Duodenal mucosa (tissue), 2 donors: ENCODE results near the gene NLGN3.

Experiments used
- H3K27ac ChIP-seq: one replicate; pipeline ENCODE4 v1.7.0; 2013; ENCODE audit warnings: low read depth, low read length
- H3K27me3 ChIP-seq, 2 donors: one replicate each; pipeline ENCODE4 v1.7.0; 2013; ENCODE audit warnings: low read length in 2 of 2, control low read depth in 1 of 2; ENCODE audit not compliant: insufficient read depth in 2 of 2, control insufficient read depth in 1 of 2
- H3K36me3 ChIP-seq, 2 donors: one replicate each; pipeline ENCODE4 v1.7.0; 2013; ENCODE audit warnings: low read length in 2 of 2, control low read depth in 1 of 2; ENCODE audit not compliant: insufficient read depth in 2 of 2, control insufficient read depth in 1 of 2
- H3K4me1 ChIP-seq, 2 donors: one replicate each; pipeline ENCODE4 v1.7.0; 2013; ENCODE audit warnings: low read length in 2 of 2, control low read depth in 1 of 2; ENCODE audit not compliant: insufficient read depth in 2 of 2, control insufficient read depth in 1 of 2
- H3K4me3 ChIP-seq, 2 donors: one replicate each; pipeline ENCODE4 v1.7.0; 2013; ENCODE audit warnings: low read length in 2 of 2, low read depth in 1 of 2
- H3K9ac ChIP-seq, 2 donors: one replicate each; pipeline ENCODE4 v1.7.0; 2013; ENCODE audit warnings: low read length in 2 of 2, low read depth in 1 of 2
- H3K9me3 ChIP-seq, 2 donors: one replicate each; pipeline ENCODE4 v1.7.0; 2013; ENCODE audit warnings: low read length in 2 of 2, control low read depth in 1 of 2; ENCODE audit not compliant: control insufficient read depth in 1 of 2

NLGN3 gene

DNA sequence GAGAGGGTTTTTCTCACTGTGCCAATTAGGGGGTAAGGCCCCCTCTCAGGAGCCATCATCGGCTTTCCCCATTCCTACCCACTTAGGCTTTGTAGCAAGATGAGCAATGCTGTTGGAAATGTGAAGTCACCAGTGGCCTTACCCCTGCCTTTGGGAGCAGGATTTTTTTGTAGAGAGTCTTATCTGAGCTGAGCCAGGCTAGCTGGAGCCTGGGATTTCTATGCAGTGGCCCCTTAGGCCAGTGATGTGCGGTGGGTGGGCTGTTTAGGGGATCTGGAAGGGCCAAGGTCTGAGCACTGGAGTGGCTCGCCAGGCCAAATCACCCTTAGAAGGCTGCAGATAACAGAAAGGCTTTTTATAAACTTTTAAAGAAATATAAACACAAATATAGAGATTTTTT, 42.3 kb upstream of the NLGN3 start:
- H3K36me3 ChIP-seq: peaks cover 0 to 3% of the 10 kb centered on the region in 2 donors
- H3K4me3 ChIP-seq: no peak overlapping the region
- H3K9me3 ChIP-seq: no peaks in the 10 kb centered on the region
- H3K27ac ChIP-seq: no peak overlapping the region
- H3K27me3 ChIP-seq: no peaks in the 10 kb centered on the region
- H3K9ac ChIP-seq: no peak overlapping the region
- peaks cover 21 to 22% of the 10 kb centered on the region in 2 donors for H3K4me1 ChIP-seq

GRCh38 chrX:71103110-71103983, 41.3 kb upstream of the NLGN3 start:
- peaks cover 0 to 3% of the 10 kb centered on the region in 2 donors for H3K36me3 ChIP-seq
- H3K27me3 ChIP-seq: no peaks in the 10 kb centered on the region
- H3K4me1 ChIP-seq: peaks cover 15 to 16% of the 10 kb centered on the region in 2 donors
- H3K27ac ChIP-seq: peak overlapping the region; percentile 42
- peak overlapping the region; percentile 16 to 43 for H3K4me3 ChIP-seq
- H3K9ac ChIP-seq: peak overlapping the region in 1 of 2 donors; percentile 24
- no peaks in the 10 kb centered on the region for H3K9me3 ChIP-seq

- Histone ChIP-seq H3K4me3 (no peak overlapping the region), H3K27ac (no peak overlapping the region)
These were observed 39.0 kb upstream of the NLGN3 start for GRCh38 chrX:71105628-71106027.

DNA sequence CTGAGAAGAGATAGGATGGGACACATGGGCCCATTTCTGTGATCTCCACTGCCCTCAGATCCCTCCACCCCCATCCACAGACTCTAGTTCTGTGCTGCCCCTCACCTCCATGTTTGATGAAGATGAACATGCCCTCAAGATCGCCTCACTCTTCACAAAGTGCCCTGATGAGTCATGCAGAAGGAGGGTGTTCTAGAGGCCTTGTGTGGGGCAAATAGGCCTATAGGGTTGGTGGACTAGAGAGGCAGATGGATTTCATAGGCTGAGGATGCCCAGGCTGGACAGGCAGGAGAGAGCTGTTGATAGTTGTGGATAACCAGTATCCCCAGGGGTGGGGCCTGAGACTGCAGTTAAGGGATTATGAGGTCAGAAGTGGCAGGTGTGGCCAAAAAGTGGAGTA, 38.2 kb upstream of the NLGN3 start, which contains the start of gene CXorf65:
Gene CXorf65 (minus strand): TSS at position 314 of the 400 bp plus-strand sequence. CDS start 184 bp downstream, at position 130.
- Histone ChIP-seq H3K9ac (no peak within 1 kb of the TSS), H3K27me3 (no peaks in the 10 kb centered on the region), H3K36me3 (peaks cover 0 to 3% of the 10 kb centered on the region in 2 donors), H3K4me1 (peaks cover 15 to 16% of the 10 kb centered on the region in 2 donors), H3K9me3 (no peaks in the 10 kb centered on the region), H3K27ac (no peak within 1 kb of the TSS), H3K4me3 (no peak within 1 kb of the TSS)

More at GRCh38 chrX:71105628-71106027, 39.0 kb upstream of the NLGN3 start:
- no peaks in the 10 kb centered on the region for H3K27me3 ChIP-seq
- no peak overlapping the region for H3K9ac ChIP-seq
- peaks cover 0 to 3% of the 10 kb centered on the region in 2 donors for H3K36me3 ChIP-seq
- H3K4me1 ChIP-seq: peaks cover 13 to 15% of the 10 kb centered on the region in 2 donors
- no peaks in the 10 kb centered on the region for H3K9me3 ChIP-seq

GRCh38 chrX:71107245-71107644, 37.4 kb upstream of the NLGN3 start:
- no peaks in the 10 kb centered on the region for H3K9me3 ChIP-seq
- no peak overlapping the region for H3K9ac ChIP-seq
- H3K4me1 ChIP-seq: peaks cover 15 to 23% of the 10 kb centered on the region in 2 donors
- H3K27ac ChIP-seq: no peak overlapping the region
- H3K36me3 ChIP-seq: no peaks in the 10 kb centered on the region
- H3K4me3 ChIP-seq: no peak overlapping the region
- H3K27me3 ChIP-seq: no peaks in the 10 kb centered on the region

DNA sequence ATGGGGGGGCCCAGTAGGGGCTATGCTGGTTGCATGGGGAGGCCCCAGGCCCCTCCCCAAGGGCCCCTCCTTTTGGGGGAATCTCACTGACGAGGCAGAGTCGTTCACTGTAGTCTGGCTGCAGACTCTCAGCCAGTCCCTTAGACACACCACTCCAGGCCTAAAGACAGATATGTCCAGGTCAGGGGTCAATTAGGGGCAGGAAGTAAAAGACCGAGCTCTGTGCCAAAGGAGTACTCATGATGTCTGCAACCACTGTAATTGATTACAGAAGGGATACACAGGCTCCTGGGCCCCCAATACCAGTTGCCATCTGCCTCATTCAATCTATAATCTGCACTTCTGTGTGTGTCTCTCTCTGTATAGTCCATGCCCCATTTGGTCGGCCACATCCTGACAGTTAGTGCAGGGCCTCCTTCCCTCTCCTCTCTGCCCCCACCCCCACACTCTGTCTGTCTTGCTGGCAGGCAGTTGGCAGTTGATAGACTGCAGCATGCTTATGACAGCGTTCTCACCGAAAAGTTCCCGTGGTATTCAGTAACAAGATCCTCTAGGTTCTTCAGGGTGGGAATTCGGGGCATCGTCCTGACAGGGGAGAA, 36.8 kb upstream of the NLGN3 start:
- Histone ChIP-seq H3K27me3 (no peaks in the 10 kb centered on the region), H3K27ac (no peak overlapping the region), H3K9ac (no peak overlapping the region), H3K36me3 (no peaks in the 10 kb centered on the region), H3K9me3 (no peaks in the 10 kb centered on the region), H3K4me1 (peaks cover 15 to 24% of the 10 kb centered on the region in 2 donors), H3K4me3 (no peak overlapping the region)

DNA sequence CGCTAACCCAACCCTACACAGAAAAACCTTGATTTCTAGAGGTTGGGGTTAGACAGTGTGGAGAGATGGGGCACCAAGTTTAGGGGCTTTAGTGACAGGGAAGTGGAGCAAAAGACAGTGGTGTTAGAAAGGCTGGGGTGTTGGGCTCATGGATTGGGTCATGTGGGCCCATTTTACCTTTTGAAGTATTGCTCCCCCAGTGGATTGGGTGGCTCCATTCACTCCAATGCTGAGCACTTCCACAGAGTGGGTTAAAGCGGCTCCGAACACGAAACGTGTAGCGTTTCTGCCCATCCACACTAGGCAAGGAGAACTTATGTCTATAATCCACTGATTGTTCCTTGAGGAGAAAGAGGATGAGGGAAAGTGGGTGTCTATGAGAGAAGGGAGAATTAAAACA, 35.6 kb upstream of the NLGN3 start:
- Histone ChIP-seq H3K27ac (no peak overlapping the region), H3K4me3 (no peak overlapping the region), H3K27me3 (no peaks in the 10 kb centered on the region), H3K36me3 (no peaks in the 10 kb centered on the region), H3K9ac (no peak overlapping the region), H3K9me3 (no peaks in the 10 kb centered on the region), H3K4me1 (peaks cover 7 to 18% of the 10 kb centered on the region in 2 donors)

DNA sequence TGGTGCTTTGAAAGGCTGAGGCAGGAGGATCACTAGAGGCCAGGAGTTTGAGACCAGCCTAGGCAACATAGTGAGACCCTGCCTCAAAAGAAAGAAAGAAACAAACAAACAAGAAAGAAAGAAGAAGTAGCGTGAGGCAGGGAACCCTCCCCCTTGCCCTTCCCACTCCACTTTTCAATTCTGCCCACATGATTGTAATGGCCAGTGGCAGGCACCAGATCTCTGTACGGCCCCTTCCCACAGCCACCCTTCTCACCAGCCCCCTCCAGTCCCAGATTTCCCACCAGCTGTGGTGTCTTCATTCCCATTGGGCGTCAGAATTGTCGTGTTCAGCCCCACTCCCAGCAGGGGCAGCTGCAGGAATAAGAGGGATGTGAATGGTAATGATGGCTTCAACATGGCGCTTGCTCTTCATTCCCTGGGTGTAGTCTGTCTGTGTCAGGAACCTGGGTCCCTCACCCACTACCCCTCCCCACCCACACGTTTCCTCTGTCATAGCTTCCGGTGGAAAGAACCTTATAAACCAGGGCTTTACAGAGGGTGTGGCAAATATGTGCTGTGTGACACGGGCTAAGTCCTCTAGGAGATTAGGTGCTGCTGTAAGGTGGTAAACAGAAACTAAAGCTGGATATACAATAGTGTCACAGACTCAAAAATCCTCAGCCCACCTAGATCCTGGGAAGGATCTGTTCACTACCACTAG, 33.3 kb upstream of the NLGN3 start, which contains the start of gene IL2RG:
Gene IL2RG (minus strand): TSS at position 437 of the 703 bp plus-strand sequence. CDS start 38 bp downstream, at position 399.
- Histone ChIP-seq H3K4me1 (peaks cover 0 to 11% of the 10 kb centered on the region in 2 donors), H3K27me3 (no peaks in the 10 kb centered on the region), H3K9ac (peak within 1 kb of the TSS; percentile 60 to 69), H3K4me3 (peak within 1 kb of the TSS; percentile 52 to 65), H3K27ac (peak within 1 kb of the TSS; percentile 39), H3K36me3 (no peaks in the 10 kb centered on the region), H3K9me3 (no peaks in the 10 kb centered on the region)

GRCh38 chrX:71111921-71112431, 32.7 kb upstream of the NLGN3 start:
- Histone ChIP-seq H3K4me1 (peaks cover 0 to 11% of the 10 kb centered on the region in 2 donors), H3K9me3 (no peaks in the 10 kb centered on the region), H3K9ac (peak overlapping the region; percentile 60 to 69), H3K36me3 (no peaks in the 10 kb centered on the region), H3K4me3 (peak overlapping the region; percentile 52 to 65), H3K27ac (peak overlapping the region; percentile 39), H3K27me3 (no peaks in the 10 kb centered on the region)
